Lower lobe of right lung (tissue), 2 donors: ENCODE measurements around the gene AKR1B1. TPM values are rescaled to one million over a fixed set of nuclear protein-coding genes. Genes with fewer than 3 reads are reported as not detected.

Experiments used
- ATAC-seq, 2 donors: fragments of 200-7000 bp; cut with Tn5 transposase; one replicate each; pipeline ENCODE4 v1.9.1; 2020 to 2022; ENCODE audit warnings: mild to moderate bottlenecking in 2 of 2, moderate library complexity in 2 of 2
- DNase-seq: peaks from one replicate; pipeline ENCODE4 v3.0.0-alpha.2; 2020
- H3K27ac ChIP-seq: fragments of 200-600 bp; one replicate; pipeline ENCODE4 v1.8.0; 2022
- H3K27me3 ChIP-seq: fragments of 200-600 bp; one replicate; pipeline ENCODE4 v1.8.0; 2022; ENCODE audit warnings: low read depth
- H3K36me3 ChIP-seq: fragments of 200-600 bp; one replicate; pipeline ENCODE4 v1.8.0; 2022; ENCODE audit warnings: mild to moderate bottlenecking
- H3K4me1 ChIP-seq: fragments of 200-600 bp; one replicate; pipeline ENCODE4 v1.8.0; 2022
- H3K4me3 ChIP-seq: fragments of 200-600 bp; one replicate; pipeline ENCODE4 v1.8.0; 2022; ENCODE audit warnings: mild to moderate bottlenecking
- H3K9me3 ChIP-seq: fragments of 200-600 bp; one replicate; pipeline ENCODE4 v1.8.0; 2022
- intact Hi-C: fragments of 100-400 bp; cut with DNase I; formaldehyde crosslinking; loops from one replicate; pipeline ENCODE4 v1.11.0; 2022
- total RNA-seq: library from RNA; stranded (reverse); fragmentation: NEBNext Ultra II Directional; extraction: Animal tissue kit (Norgen Biotek cat#: 25700); gene quantifications from one replicate; pipeline ENCODE4 v1.2.1, GENCODE V29; 2021
- TF ChIP-seq, protein P1 (sequence below): fragments of 200-600 bp; IDR thresholded peaks from one replicate; pipeline ENCODE4 v1.8.0; 2022; ENCODE audit warnings: antibody characterized with exemption, mild to moderate bottlenecking
- donor health status: DM: no; HTN: yes; CAD: no; lungs with severe emphysema.

The AKR1B1 gene
- total RNA-seq, 1 donor from 2014 or later = 109 TPM

DNA sequence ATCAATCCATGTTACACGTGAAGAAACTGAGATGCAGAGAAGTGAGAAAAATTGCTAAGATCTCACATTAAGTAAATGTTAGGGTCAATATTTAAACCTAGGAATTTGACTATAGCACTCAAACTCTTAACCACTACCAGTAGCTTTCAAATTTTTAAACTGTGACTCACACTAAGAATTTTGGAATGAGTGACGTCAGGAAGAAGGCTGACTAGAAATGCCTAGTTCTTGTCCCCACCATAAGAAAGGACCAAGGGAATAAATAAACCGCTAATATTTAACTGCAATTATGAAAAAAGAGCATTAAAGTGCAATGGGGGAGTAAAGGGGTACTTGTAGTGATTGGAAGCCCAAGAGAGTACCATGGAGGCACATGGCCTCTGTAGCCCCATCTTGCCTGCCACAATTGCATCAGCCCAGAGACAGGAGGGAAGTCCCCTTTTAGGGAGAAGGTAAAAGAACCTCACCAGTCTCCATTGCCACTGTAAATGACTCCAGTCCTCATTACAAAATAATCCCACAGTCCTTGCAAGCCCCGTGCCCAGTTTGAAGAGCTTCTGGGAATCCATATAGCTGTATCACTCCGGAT, 3.5 kb upstream of the AKR1B1 start:
- intact Hi-C loops = no loop called here
- no peak overlapping the region for H3K4me3 ChIP-seq
- peaks cover 5% of the 10 kb centered on the region for H3K9me3 ChIP-seq
- no peaks in the 10 kb centered on the region for H3K36me3 ChIP-seq
- peaks cover 11% of the 10 kb centered on the region for H3K4me1 ChIP-seq
- H3K27ac ChIP-seq = no peak overlapping the region
- ATAC-seq (no peak), DNase-seq (no peak)
- H3K27me3 ChIP-seq = peaks cover 4% of the 10 kb centered on the region
- TF ChIP-seq, protein P1, sequence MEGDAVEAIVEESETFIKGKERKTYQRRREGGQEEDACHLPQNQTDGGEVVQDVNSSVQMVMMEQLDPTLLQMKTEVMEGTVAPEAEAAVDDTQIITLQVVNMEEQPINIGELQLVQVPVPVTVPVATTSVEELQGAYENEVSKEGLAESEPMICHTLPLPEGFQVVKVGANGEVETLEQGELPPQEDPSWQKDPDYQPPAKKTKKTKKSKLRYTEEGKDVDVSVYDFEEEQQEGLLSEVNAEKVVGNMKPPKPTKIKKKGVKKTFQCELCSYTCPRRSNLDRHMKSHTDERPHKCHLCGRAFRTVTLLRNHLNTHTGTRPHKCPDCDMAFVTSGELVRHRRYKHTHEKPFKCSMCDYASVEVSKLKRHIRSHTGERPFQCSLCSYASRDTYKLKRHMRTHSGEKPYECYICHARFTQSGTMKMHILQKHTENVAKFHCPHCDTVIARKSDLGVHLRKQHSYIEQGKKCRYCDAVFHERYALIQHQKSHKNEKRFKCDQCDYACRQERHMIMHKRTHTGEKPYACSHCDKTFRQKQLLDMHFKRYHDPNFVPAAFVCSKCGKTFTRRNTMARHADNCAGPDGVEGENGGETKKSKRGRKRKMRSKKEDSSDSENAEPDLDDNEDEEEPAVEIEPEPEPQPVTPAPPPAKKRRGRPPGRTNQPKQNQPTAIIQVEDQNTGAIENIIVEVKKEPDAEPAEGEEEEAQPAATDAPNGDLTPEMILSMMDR = no peak

GRCh38 chr7:134461916-134462315, 3.0 kb upstream of the AKR1B1 start:
- TF ChIP-seq, protein P1 = no peak
- peaks cover 5% of the 10 kb centered on the region for H3K9me3 ChIP-seq
- H3K36me3 ChIP-seq = no peaks in the 10 kb centered on the region
- peaks cover 4% of the 10 kb centered on the region for H3K27me3 ChIP-seq
- peaks cover 13% of the 10 kb centered on the region for H3K4me1 ChIP-seq
- H3K27ac ChIP-seq = no peak overlapping the region
- H3K4me3 ChIP-seq = no peak overlapping the region
- ATAC-seq (no peak), DNase-seq (no peak)
- intact Hi-C loops = no loop called here

- peaks cover 14% of the 10 kb centered on the region for H3K4me1 ChIP-seq
- DNase-seq = no peak
- peaks cover 4% of the 10 kb centered on the region for H3K27me3 ChIP-seq
- H3K9me3 ChIP-seq = peaks cover 3% of the 10 kb centered on the region
- TF ChIP-seq, protein P1 = no peak
- H3K36me3 ChIP-seq = no peaks in the 10 kb centered on the region
- no peak overlapping the region for H3K27ac ChIP-seq
- H3K4me3 ChIP-seq = no peak overlapping the region
- no peak for ATAC-seq
- intact Hi-C loops = no loop called here
These were observed 1.1 kb upstream of the AKR1B1 start for GRCh38 chr7:134459981-134460380.

DNA sequence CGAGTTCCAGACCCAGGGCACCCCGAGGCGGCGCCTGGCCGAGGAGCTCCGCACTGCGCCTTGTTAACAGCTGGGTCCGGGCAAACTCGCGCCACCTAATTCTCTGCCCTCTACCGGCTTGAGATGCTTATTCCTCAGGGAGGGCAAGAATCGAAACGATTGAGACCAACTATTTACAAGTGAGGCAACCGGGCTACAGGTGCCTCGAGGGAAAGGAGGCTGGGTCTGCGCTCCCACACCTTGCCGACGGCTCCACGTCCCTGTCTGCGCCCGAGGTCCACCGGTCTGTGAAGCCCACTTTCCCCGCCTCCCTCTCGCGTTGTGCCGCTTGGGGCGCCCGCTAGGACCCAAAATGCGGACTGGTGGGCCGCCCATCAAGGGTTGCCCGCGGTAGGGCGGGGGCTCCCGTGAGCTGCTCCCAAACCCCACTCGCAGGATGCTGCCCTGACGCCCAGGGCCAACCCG, 527 bp downstream of the AKR1B1 start:
- Histone ChIP-seq H3K27ac (peak overlapping the region; percentile 86), H3K9me3 (no peaks in the 10 kb centered on the region), H3K4me1 (peaks cover 30% of the 10 kb centered on the region), H3K4me3 (peak overlapping the region; percentile 82), H3K27me3 (peaks cover 4% of the 10 kb centered on the region), H3K36me3 (no peaks in the 10 kb centered on the region)
- intact Hi-C loops = no loop called here
- ATAC-seq (peak; percentile 70 to 72), DNase-seq (peak; percentile 56)
- TF ChIP-seq, protein P1 = no peak

- no peak overlapping the region for H3K4me3 ChIP-seq
- intact Hi-C loops = no loop called here
- no peak for ATAC-seq
- no peak overlapping the region for H3K27ac ChIP-seq
- TF ChIP-seq, protein P1 = no peak
- no peaks in the 10 kb centered on the region for H3K36me3 ChIP-seq
- H3K9me3 ChIP-seq = no peaks in the 10 kb centered on the region
- H3K27me3 ChIP-seq = peaks cover 4% of the 10 kb centered on the region
- no peak for DNase-seq
- peaks cover 37% of the 10 kb centered on the region for H3K4me1 ChIP-seq
These were observed 1.7 kb downstream of the AKR1B1 start for GRCh38 chr7:134457210-134457609.
